DMS79 treated with DMSO at 0.1 percent for 48 hours (cell line): ENCODE measurements around the gene ST14.
"Not testable (repeated sequence)": the region's sequence is repeated elsewhere in the genome, so short reads cannot be mapped to it uniquely, and the experiment has no call there.

Source experiments
- DNase-seq: peaks from one replicate; lab custom pipeline; 2025; lab: John Stamatoyannopoulos, UW

ST14 gene

DNA sequence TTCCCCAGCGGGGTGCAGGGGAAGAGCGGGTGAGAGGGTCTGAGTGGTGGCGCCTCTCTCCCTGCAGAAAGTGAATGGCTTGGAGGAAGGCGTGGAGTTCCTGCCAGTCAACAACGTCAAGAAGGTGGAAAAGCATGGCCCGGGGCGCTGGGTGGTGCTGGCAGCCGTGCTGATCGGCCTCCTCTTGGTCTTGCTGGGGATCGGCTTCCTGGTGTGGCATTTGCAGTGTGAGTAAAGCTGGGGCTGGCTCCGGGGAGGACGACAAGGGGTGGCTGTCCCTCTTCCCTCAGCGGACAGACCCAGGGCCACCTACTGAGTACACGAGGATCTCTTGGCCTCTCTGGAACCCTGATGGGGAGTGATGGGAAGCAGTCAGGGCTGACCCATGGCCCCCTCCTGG lies 28.5 kb downstream of the ST14 start:
- no peak for DNase-seq

DNA sequence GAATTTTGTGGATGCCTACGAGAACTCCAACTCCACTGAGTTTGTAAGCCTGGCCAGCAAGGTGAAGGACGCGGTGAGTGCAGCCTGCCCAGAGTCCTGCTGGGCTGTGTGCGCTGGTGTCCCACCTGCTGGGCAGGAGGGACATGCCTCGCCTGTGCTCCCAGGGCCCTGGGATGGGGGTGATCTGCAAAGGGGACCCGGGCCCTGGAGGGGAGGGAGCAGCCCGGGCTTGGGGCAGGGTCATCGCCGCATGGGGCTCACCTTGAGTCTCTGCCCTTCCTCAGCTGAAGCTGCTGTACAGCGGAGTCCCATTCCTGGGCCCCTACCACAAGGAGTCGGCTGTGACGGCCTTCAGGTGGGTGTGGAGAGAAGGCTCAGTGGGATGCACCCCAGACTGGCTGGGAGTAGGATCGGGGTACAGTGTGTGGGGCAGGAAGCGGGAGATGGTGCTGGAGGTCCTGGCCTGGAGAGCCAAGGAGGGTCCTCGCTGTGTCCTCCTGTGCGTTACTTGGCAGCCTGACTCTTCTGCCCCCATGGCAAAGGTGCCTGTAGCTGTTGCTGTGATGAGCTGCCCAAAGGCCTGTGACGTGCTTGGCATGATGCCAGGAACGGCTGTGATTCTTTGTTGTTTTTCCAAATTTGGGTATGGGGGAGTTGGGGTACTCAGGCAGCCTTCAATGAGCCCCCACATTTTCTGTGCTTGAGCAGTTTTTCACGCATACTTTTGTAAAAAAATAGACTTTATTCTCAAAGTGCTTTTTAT lies 29.2 kb downstream of the ST14 start:
- no peak for DNase-seq

DNA sequence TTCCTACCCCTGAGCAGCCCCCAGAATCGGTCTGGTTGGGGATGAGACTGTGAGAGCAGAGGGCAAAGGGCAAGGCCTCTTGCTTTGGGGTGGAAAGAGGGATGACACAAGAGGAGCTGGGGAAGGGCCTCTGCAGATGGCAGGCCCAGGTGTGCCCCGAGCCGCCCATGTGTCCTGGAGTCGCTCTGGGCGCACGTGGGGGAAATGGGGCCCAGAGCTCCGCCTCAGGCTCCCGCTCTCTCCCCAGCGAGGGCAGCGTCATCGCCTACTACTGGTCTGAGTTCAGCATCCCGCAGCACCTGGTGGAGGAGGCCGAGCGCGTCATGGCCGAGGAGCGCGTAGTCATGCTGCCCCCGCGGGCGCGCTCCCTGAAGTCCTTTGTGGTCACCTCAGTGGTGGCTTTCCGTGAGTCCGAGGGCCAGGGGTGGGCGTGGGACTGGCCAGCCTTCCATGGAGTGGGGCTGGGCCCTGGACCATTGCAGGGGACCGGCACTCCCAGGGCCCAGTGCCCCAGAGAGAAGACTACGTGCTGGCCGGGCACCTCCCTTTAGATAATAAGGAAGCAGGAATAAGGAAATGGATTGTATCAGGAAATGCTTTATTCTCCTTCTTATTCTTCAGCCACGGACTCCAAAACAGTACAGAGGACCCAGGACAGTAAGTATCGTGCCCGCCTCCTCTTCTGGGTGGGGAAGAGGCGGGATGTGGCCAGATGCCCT lies 30.1 kb downstream of the ST14 start:
- DNase-seq = no peak

DNA sequence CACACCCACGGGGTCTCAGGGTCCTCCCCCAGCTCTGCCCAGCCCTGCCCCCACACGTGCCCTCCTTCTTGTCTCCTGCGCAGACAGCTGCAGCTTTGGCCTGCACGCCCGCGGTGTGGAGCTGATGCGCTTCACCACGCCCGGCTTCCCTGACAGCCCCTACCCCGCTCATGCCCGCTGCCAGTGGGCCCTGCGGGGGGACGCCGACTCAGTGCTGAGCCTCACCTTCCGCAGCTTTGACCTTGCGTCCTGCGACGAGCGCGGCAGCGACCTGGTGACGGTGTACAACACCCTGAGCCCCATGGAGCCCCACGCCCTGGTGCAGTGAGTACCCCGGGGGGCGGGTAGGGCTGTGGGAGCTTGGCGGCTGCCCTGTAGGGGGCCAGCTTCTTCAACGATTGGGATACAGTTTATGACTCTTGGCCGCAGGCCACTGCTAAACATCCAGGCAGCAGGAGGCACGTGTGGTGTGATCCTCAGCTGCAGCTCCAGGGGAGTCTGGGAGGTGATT lies 30.8 kb downstream of the ST14 start:
- DNase-seq = no peak

DNA sequence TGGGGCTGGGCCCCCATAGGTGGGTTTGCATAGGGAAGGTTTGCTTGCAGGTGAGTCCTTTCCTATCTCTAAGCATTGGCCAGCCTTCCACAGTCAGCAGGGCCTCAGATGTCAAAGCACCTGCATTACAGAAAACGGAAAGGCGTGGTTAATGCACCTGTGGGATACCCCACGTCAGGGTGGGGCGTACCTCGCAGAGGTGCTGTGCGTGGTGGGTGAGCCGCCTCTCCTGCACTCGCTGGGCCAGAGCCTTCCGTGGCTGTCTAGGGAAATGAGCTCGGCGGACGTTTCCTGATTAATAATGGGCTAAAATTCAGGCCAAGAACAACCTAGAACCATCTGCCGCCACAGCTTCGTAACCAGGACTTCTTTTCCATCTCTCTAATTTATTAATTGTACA lies 32.3 kb downstream of the ST14 start:
- no peak for DNase-seq

DNA sequence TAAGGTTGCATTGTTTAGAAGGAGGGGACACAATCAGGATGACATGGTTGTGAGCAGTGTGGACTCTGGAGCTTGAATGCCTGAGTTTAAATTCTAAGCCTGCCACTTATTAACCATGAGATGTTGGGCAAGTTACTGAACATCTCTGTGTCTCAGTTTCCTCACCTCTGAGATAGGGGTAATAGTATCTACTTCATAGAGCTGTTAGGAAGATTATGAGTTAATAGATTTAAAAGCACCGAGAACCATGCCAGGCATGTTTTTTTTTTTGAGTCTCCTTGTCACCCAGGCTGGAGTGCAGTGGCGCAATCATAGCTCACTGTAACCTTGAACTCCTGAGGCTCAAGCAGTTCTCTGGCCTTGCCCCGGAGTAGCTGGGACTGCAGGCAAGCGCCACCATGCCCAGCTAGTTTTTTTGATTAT lies 33.3 kb downstream of the ST14 start:
- DNase-seq = no peak

DNA sequence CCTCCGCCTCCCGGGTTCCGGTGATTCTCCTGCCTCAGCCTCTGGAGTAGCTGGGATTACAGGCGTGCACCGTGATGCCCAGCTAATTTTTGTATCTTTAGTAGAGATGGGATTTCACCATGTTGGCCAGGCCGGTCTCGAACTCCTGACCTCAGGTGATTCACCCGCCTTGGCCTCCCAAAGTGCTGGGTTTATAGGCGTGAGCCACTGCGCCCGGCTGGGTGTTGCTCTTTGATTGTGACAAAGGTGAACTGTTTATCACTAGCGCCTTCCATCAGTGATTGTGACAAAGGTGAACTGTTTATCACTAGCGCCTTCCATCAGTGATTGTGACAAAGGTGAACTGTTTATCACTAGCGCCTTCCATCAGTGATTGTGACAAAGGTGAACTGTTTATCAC lies 34.0 kb downstream of the ST14 start:
- DNase-seq = not testable (repeated sequence)

DNA sequence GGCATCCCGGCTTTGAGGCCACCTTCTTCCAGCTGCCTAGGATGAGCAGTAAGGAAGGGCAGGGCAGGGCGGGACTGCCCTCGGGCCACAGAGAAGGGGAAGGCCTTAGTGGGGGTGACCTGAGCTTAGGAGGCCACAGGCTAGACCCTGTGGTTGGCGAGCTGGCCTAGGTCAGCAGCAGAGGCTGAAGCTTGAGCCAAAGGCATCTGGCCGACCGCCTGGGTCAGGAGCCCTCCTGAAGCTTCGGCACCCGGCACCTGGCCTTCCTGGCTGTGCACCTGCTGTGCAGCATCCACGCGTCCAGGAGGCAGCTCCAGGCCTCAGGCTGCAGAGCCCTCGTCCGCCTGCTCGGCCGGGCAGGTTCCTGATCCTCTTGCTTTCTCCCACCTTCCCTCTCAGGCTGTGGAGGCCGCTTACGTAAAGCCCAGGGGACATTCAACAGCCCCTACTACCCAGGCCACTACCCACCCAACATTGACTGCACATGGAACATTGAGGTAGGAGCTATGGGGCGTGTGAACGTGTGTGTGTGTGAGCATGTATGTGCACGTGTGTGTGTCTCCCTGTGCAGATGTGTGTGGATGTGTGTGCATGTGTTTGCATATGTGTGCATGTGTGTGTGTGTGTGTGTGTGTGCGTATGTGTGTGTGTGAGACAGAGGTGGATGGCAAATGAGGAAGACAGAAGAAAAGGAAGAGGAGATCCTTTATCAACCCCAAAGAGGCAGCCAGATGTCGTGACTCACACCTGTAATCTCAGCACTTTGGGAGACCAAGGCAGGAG lies 34.9 kb downstream of the ST14 start:
- DNase-seq = no peak

DNA sequence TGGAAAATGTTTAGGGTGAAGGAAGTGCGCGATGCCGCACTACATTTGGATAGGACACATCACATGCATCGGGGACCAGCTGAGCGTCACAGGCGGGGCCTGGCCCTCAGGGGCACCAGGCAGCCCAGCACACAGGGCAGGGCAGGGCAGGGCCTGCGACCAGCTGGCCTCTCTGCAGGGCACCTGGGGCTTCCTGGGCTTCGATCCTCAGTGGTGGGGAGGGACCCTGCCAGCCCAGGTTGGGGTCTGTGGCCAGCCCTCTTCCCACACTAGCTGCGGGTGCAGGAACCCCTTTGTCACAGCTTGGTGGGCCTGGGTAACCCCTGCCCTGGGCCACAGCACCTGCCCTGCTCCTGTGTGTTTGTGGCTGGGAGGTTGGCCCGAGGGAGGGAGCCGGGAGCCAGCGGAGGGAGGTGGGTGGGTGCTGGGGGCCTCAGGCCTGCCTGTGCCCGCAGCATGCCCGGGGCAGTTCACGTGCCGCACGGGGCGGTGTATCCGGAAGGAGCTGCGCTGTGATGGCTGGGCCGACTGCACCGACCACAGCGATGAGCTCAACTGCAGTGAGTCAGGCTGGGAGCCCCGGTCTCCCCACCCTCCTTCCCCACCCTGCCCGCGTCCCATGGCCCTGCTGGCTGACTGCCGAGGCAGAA lies 37.9 kb downstream of the ST14 start:
- DNase-seq = no peak

DNA sequence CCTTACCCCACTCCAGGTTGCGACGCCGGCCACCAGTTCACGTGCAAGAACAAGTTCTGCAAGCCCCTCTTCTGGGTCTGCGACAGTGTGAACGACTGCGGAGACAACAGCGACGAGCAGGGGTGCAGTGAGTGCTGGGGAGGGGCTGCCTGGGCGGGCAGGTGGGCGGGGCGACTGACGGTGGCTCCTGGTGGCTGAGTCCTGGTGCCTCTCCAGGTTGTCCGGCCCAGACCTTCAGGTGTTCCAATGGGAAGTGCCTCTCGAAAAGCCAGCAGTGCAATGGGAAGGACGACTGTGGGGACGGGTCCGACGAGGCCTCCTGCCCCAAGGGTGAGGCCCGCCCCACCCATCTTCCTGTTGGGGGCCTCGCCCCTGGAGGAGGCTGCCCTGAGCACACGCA lies 38.7 kb downstream of the ST14 start:
- DNase-seq = no peak

DNA sequence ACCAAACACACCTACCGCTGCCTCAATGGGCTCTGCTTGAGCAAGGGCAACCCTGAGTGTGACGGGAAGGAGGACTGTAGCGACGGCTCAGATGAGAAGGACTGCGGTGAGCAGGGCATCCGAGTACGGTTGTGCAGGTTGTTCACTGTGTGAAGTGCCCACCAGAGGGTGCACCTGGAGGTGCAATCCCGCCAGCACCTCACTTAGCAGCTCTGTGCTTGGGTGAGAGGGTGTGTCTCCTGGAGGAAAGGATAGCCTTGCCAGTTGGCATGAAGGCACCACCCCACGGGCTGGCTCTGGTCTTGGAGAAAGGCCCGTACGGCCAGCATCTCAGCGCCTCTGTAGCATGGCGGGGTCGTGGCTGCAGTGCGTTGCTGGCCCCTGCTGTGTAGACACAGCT lies 39.4 kb downstream of the ST14 start:
- no peak for DNase-seq

DNA sequence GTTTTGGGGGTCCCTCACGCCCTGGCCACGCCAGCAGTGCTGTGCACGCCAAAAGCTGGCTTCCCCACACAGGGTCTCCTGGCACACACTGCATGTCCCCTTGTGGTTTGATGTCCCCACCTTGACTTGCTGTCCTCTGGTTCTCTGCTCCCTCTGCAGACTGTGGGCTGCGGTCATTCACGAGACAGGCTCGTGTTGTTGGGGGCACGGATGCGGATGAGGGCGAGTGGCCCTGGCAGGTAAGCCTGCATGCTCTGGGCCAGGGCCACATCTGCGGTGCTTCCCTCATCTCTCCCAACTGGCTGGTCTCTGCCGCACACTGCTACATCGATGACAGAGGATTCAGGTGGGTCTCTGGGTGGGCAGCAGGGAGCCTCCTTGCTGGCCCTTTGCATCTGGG lies 40.2 kb downstream of the ST14 start:
- no peak for DNase-seq

DNA sequence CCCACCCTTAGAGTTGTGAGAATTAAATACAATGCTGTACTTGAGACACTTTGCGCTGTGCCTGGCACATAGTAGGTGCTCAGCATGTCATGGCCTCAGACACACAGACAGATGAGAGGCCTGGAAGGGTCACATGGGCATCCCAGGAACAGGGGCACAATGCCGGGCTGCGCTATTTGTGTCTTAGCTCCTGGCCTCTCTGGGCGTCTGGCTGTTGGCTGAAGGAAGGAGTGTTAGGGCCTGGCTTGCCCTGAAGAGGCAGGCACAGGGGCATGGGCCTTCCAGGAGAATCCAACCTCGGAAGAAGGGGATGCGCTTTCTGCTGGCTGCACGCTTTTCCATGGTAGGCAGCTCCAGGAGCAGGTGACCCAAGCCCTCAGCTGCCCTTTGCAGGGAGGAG lies 41.4 kb downstream of the ST14 start:
- DNase-seq = no peak

DNA sequence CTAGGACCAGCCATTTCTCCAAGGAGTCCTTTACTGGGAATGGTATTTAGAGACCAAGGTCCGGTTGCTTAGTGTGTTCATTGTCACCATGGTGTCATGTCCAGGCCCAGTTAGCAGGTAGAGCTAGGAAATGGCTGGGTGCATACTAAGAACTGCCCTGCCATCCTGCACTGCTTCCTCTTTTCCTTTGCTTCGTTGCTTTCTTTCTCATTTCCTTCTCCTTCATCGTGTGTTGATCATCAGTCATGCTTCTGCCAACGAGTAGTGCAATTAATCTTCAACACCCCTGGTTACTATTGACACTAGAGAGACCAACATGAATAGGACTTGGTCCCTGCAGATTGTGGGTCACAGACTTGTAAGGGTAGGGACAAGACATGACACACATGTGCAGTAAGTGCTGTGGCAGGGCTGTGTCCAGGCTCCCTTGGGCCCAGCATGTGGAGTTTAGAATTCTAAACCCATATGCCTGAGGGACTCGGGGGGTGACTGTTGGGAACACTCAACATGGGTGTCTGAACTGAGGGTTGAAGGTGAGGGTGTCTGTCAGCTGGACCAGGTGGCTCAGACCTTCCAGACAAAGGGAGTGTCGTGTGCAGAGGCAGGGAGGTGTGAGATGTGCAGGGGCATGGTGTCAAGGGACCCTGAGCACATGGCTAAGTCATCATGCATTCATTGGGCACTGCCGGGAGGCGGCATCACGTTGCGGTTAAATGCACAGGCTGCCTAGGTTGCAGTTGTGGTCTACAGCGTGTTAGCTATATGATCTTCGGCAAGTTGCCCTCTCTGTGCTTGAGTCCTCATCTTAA lies 42.6 kb downstream of the ST14 start:
- DNase-seq = no peak

DNA sequence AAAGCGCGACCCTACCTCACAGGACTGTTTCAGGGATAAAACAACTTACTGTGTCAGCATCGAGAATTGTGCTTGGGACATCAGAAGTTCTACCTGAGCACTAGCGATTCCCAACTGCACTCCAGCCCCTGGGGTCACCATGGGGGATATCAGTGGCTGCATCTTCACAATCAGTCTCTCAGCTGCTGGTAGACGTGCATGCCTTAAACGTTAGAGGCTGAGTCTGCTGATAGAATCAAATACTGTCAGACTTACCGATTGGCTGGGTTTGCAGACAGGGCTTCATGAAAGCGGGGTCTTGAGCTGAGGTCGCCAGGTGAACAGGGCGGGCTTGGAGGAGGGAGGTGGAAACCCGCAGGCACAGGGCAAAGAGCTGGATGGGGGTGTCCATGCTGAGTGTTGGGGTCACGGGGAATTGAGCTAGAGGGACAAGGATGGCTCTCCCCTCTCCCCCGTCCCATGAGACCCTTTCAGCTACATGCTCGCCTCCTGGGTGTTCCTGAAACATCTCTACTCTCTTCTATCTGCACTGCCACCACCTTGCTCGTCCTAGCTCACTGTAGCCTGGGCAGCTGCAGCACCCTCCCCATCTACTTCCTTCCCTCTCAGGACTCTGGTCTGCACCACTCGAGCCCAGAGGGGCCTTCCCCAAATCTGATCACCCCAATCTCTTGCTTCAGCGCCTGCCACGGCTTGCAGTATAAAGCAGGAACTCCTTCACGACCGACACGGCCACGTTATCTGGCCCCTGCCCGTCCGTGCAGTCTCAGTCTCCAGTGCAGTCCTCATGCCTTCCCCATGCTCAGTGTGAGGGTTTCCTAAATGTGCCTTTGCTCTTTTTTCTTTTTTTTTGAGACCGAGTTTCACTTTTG lies 43.5 kb downstream of the ST14 start:
- no peak for DNase-seq

DNA sequence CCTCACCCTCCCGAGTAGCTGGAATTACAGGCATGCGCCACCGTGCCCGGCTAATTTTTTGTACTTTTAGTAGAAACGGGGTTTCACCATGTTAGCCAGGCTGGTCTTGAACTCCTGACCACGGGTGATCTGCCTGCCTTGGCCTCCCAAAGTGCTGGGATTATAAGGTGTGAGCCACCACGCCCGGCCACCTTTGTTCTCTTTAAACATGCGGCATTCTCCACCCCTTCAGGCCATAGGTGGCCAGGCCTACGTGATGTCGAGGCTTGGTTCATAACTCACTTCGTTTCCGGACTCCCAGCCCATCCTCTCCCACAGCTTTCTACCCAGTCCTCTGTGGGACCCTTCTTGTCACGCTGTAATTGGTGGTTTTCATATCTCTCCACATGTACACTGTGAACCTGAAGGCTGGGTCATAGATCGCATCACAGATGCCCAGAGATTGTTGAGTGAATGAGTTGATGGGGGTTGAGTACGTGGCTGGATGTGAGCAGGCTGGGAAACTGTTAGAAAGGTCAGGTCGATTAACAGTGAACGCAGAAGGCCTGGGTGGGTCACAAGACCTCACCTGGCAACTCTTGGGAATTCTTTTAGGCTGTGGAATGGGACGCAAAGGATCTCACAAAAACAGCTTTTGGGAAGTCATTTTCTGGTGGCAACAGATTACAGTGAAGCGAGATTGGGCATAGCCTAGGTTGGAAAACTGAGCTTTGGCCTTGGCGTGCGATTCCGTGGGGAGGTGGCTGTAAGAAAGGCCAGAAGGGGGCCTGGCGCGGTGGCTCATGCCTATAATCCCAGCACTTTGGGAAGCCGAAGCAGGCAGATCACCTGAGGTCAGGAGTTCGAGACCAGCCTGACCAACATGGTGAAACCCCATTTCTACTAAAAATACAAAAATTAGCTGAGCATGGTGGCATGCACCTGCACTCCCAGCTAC lies 44.5 kb downstream of the ST14 start:
- DNase-seq = no peak

DNA sequence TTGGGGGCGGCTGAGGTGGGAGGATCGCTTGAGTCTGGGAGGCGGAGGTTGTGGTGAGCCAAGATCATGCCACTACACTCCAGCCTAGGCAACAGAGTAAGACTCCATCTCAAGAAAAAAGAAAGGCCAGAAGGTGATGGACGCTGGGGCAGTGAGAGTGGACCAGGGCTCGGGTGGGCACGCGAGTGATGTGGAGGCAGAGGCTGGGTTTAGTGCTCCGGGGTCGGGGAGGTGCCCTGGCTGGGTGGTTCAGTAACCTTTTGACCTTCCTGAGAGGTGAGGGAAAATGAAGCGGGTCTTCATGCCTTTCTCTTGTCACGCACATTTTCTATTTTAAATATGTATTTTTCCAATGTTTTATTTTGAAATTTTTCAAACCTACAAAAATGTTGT lies 45.1 kb downstream of the ST14 start:
- no peak for DNase-seq

DNA sequence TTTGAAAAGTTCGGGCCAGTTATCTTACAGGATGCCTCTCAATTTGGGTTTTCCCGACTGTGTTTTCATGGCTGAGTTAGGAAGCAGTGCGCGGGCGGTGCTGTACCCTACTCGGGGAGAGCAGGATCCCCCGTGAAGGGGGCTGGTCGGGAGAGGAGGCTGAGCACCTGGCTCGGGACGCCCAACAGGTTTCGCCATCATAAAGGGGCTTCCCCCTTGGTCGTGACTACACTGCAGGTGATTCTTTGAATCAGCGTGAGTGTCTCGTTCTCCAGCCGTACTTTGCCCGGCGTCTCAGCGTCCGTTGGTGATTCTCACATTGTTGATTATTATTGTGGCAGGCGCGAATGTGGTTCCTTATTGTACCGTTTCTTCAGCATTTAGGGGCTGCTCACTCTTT lies 46.6 kb downstream of the ST14 start:
- DNase-seq = no peak
